Esophagus squamous epithelium (tissue), 4 donors: ENCODE data around the gene SNAPC3.

Source experiments
- CTCF ChIP-seq, 6 experiments: fragments of 450-650 bp in 4 of 6; fragments of 200-600 bp in 2 of 6; sonication (generic) in 2 of 6; IDR thresholded peaks; one replicate each; pipeline ENCODE4 v1.5.1; 2016 to 2019; ENCODE audit warnings: antibody characterized with exemption in 6 of 6, mild to moderate bottlenecking in 4 of 6, moderate library complexity in 4 of 6
- POLR2A ChIP-seq, 4 donors: fragments of 450-650 bp; IDR thresholded peaks; one replicate each; pipeline ENCODE4 v1.6.1; 2017; ENCODE audit warnings: antibody characterized with exemption in 4 of 4, mild to moderate bottlenecking in 4 of 4, moderate library complexity in 3 of 4

- TF ChIP-seq POLR2A (IDR thresholded peaks at IDR 0.05) (no peak), CTCF (IDR thresholded peaks at IDR 0.05) (no peak)
These were observed 44.8 kb upstream of the SNAPC3 start for GRCh38 chr9:15377625-15378540.
